Vagina (tissue), 2 donors: ENCODE results near the gene SLC16A2. TPM values are rescaled to one million over a fixed set of nuclear protein-coding genes. Genes with fewer than 3 reads are reported as not detected.

Experiments
- DNase-seq, 2 donors: peaks; one replicate each; pipeline ENCODE4 v3.0.0-alpha.2; 2017; ENCODE audit errors: extremely low spot score in 2 of 2
- H3K27ac ChIP-seq: fragments of 200-600 bp; sonication (generic); one replicate; pipeline ENCODE4 v1.5.1; 2019
- H3K27me3 ChIP-seq: fragments of 200-600 bp; sonication (generic); one replicate; pipeline ENCODE4 v1.5.1; 2019
- H3K36me3 ChIP-seq, 2 donors: fragments of 200-600 bp; sonication (generic); one replicate each; pipeline ENCODE4 v1.5.1; 2017 to 2019
- H3K4me1 ChIP-seq: fragments of 200-600 bp; sonication (generic); one replicate; pipeline ENCODE4 v1.5.1; 2019
- H3K4me3 ChIP-seq, 2 donors: fragments of 200-600 bp; sonication (generic); 1 replicate in 1 of 2; 2 replicates in 1 of 2; pipeline ENCODE4 v1.5.1; 2016 to 2019
- H3K9me3 ChIP-seq: fragments of 200-600 bp; sonication (generic); one replicate; pipeline ENCODE4 v1.5.1; 2019
- CTCF ChIP-seq, 3 experiments: fragments of 450-650 bp in 2 of 3; fragments of 200-600 bp in 1 of 3; sonication (generic) in 1 of 3; IDR thresholded peaks; one replicate each; pipeline ENCODE4 v1.5.1; 2017 to 2019; ENCODE audit warnings: antibody characterized with exemption in 3 of 3, mild to moderate bottlenecking in 2 of 3, moderate library complexity in 2 of 3
- POLR2A ChIP-seq, 2 donors: fragments of 450-650 bp; IDR thresholded peaks; one replicate each; pipeline ENCODE4 v1.6.1; 2017; ENCODE audit warnings: antibody characterized with exemption in 2 of 2, mild to moderate bottlenecking in 2 of 2, moderate library complexity in 2 of 2
- POLR2AphosphoS5 ChIP-seq, 2 donors: sonication (generic); formaldehyde crosslinking; IDR thresholded peaks; one replicate each; pipeline ENCODE4 v1.9.0; 2017; ENCODE audit warnings: antibody characterized with exemption in 2 of 2, mild to moderate bottlenecking in 2 of 2, low read depth in 1 of 2; ENCODE audit not compliant: insufficient read depth in 1 of 2
- intact Hi-C: fragments of 100-400 bp; cut with DNase I; formaldehyde crosslinking; loops from one replicate; pipeline ENCODE4 v1.15.1; 2023
- total RNA-seq: library from RNA; depleted of rRNA; stranded (reverse); fragments of >200 nt; gene quantifications from one replicate; pipeline ENCODE4 v1.2.3, GENCODE V29; 2016

Gene SLC16A2
- total RNA-seq, 1 donor from 2014 or later: 6.9 TPM

GRCh38 chrX:74438764-74439163 is 17.5 kb downstream of the SLC16A2 start:
- TF ChIP-seq CTCF (IDR thresholded peaks at IDR 0.05) (no peak), POLR2AphosphoS5 (IDR thresholded peaks at IDR 0.05; ENCODE audit: insufficient read depth in 1 of 2, low read depth in 1 of 2) (no peak), POLR2A (IDR thresholded peaks at IDR 0.05) (no peak)
- Histone ChIP-seq H3K27me3 (no peaks in the 10 kb centered on the region), H3K36me3 (no peaks in the 10 kb centered on the region), H3K4me1 (no peaks in the 10 kb centered on the region), H3K9me3 (no peaks in the 10 kb centered on the region), H3K27ac (no peak overlapping the region), H3K4me3 (no peak overlapping the region)
- intact Hi-C loops: no loop called here
- no peak for DNase-seq

GRCh38 chrX:74445099-74445498 is 23.8 kb downstream of the SLC16A2 start:
- DNase-seq: no peak
- Histone ChIP-seq H3K27me3 (no peaks in the 10 kb centered on the region), H3K4me3 (no peak overlapping the region), H3K27ac (no peak overlapping the region), H3K36me3 (no peaks in the 10 kb centered on the region), H3K4me1 (no peaks in the 10 kb centered on the region), H3K9me3 (no peaks in the 10 kb centered on the region)
- TF ChIP-seq POLR2A (IDR thresholded peaks at IDR 0.05) (no peak), POLR2AphosphoS5 (IDR thresholded peaks at IDR 0.05; ENCODE audit: insufficient read depth in 1 of 2, low read depth in 1 of 2) (no peak), CTCF (IDR thresholded peaks at IDR 0.05) (no peak)
- intact Hi-C loops: no loop called here

GRCh38 chrX:74446876-74447275 is 25.6 kb downstream of the SLC16A2 start:
- no peak for TF ChIP-seq CTCF (IDR thresholded peaks at IDR 0.05)
- no peak for TF ChIP-seq POLR2AphosphoS5 (IDR thresholded peaks at IDR 0.05; ENCODE audit: insufficient read depth in 1 of 2, low read depth in 1 of 2)
- no peak for TF ChIP-seq POLR2A (IDR thresholded peaks at IDR 0.05)
- H3K36me3 ChIP-seq: no peaks in the 10 kb centered on the region
- no peak overlapping the region for H3K27ac ChIP-seq
- no peak for DNase-seq
- H3K9me3 ChIP-seq: no peaks in the 10 kb centered on the region
- H3K27me3 ChIP-seq: no peaks in the 10 kb centered on the region
- no peak overlapping the region for H3K4me3 ChIP-seq
- H3K4me1 ChIP-seq: no peaks in the 10 kb centered on the region
- intact Hi-C loops: no loop called here

DNA sequence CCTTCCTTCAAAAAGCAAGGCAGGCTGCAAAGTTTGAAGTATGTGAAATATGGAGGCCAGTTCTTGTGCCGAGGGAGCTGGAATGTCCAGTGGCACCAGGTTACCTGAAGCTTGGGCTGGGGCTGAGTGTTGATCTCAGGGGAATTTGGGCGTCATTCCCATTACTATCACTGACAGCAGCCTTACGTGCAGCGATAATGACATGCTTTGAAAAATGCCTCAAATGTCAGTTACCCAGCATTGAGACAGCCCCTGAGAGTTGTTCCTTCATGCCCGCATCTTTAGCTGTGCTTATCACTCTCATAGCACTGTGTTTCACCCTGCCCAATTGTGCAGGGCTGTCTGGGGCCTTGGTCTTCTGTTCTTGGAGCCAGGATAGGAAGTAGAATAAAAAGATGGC is 27.4 kb downstream of the SLC16A2 start:
- Histone ChIP-seq H3K27ac (no peak overlapping the region), H3K27me3 (no peaks in the 10 kb centered on the region), H3K9me3 (no peaks in the 10 kb centered on the region), H3K4me3 (no peak overlapping the region), H3K4me1 (no peaks in the 10 kb centered on the region), H3K36me3 (no peaks in the 10 kb centered on the region)
- no peak for DNase-seq
- TF ChIP-seq CTCF (IDR thresholded peaks at IDR 0.05) (no peak), POLR2AphosphoS5 (IDR thresholded peaks at IDR 0.05; ENCODE audit: insufficient read depth in 1 of 2, low read depth in 1 of 2) (no peak), POLR2A (IDR thresholded peaks at IDR 0.05) (no peak)
- intact Hi-C loops: no loop called here

- TF ChIP-seq CTCF (IDR thresholded peaks at IDR 0.05) (no peak), POLR2AphosphoS5 (IDR thresholded peaks at IDR 0.05; ENCODE audit: insufficient read depth in 1 of 2, low read depth in 1 of 2) (no peak), POLR2A (IDR thresholded peaks at IDR 0.05) (no peak)
- peak in 1 of 2 donors; percentile 49 for DNase-seq
- Histone ChIP-seq H3K36me3 (no peaks in the 10 kb centered on the region), H3K27me3 (no peaks in the 10 kb centered on the region), H3K9me3 (no peaks in the 10 kb centered on the region), H3K4me1 (no peaks in the 10 kb centered on the region), H3K4me3 (no peak overlapping the region), H3K27ac (no peak overlapping the region)
- intact Hi-C loops: no loop called here
Observed at GRCh38 chrX:74449322-74449936, 28.1 kb downstream of the SLC16A2 start.
